HepG2 (cell line): Measurements from ENCODE around the gene KHK. TPM values are rescaled to one million over a fixed set of nuclear protein-coding genes. Genes with fewer than 3 reads are reported as not detected.
A peak's percentile ranks its signal among the peaks of the same experiment; 100 is the strongest.

Experiments used
- ARNT ChIP-seq: fragments of 450-650 bp; IDR thresholded peaks from 2 replicates; pipeline ENCODE4 v1.6.1; 2017
- ASH2L ChIP-seq: fragments of 300-600, 200-600 bp; sonication (generic); IDR thresholded peaks from 2 replicates; pipeline ENCODE4 v1.7.0; 2017; ENCODE audit warnings: low read depth, mild to moderate bottlenecking, moderate library complexity, mixed read lengths, low read length; ENCODE audit not compliant: insufficient read length
- ATM ChIP-seq: fragments of 450-650 bp; IDR thresholded peaks from 2 replicates; pipeline ENCODE4 v1.7.1; 2017; ENCODE audit warnings: mild to moderate bottlenecking, borderline replicate concordance
- ATRX ChIP-seq: sonication (generic); formaldehyde crosslinking; IDR thresholded peaks from 2 replicates; pipeline ENCODE4 v1.4.0; 2020; ENCODE audit warnings: missing genetic modification reagents, borderline replicate concordance
- KDM3A ChIP-seq: IDR thresholded peaks from 2 replicates; pipeline ENCODE4 v1.6.1; 2018; ENCODE audit warnings: low read depth, missing compliant biosample characterization
- KDM5A ChIP-seq: fragments of 200-600 bp; sonication (generic); IDR thresholded peaks from 2 replicates; pipeline ENCODE4 v1.7.0; 2018; ENCODE audit warnings: antibody characterized with exemption, mild to moderate bottlenecking, low read length, borderline replicate concordance
- LCORL ChIP-seq, 2 experiments: fragments of 450-650 bp in 1 of 2; sonication (generic) in 1 of 2; formaldehyde crosslinking in 1 of 2; IDR thresholded peaks; 2 replicates each; pipeline versions ENCODE4 v1.5.0 to v1.6.1; 2017 to 2020; ENCODE audit warnings: antibody characterized with exemption in 1 of 2, missing genetic modification reagents in 1 of 2
- MAF1 ChIP-seq: sonication (generic); formaldehyde crosslinking; IDR thresholded peaks from 2 replicates; pipeline ENCODE4 v1.5.0; 2020; ENCODE audit warnings: missing genetic modification reagents, borderline replicate concordance
- NFKBIZ ChIP-seq: IDR thresholded peaks from 2 replicates; pipeline ENCODE4 v1.6.1; 2018; ENCODE audit warnings: missing genetic modification reagents, missing compliant biosample characterization
- NR1H2 ChIP-seq: sonication (generic); formaldehyde crosslinking; IDR thresholded peaks from 2 replicates; pipeline ENCODE4 v1.8.1; 2022; ENCODE audit warnings: low read depth, missing genetic modification reagents, borderline replicate concordance
- PHF8 ChIP-seq: sonication (generic); formaldehyde crosslinking; IDR thresholded peaks from 2 replicates; pipeline ENCODE4 v1.5.0; 2020; ENCODE audit warnings: missing genetic modification reagents
- RAD51 ChIP-seq: fragments of 450-650 bp; IDR thresholded peaks from 2 replicates; pipeline ENCODE4 v1.6.1; 2016; ENCODE audit warnings: borderline replicate concordance
- TOPORS ChIP-seq: sonication (generic); formaldehyde crosslinking; IDR thresholded peaks from 2 replicates; pipeline ENCODE4 v1.8.0; 2023; ENCODE audit warnings: mild to moderate bottlenecking, missing genetic modification reagents
- ZNF441 ChIP-seq: sonication (generic); formaldehyde crosslinking; IDR thresholded peaks from 2 replicates; pipeline ENCODE4 v1.7.0; 2021; ENCODE audit warnings: missing genetic modification reagents, borderline replicate concordance
- ZNF556 ChIP-seq: sonication (generic); formaldehyde crosslinking; IDR thresholded peaks from 2 replicates; pipeline ENCODE4 v1.4.0; 2020; ENCODE audit warnings: mild to moderate bottlenecking, missing genetic modification reagents, borderline replicate concordance
- ZNF616 ChIP-seq: sonication (generic); formaldehyde crosslinking; IDR thresholded peaks from 2 replicates; pipeline ENCODE4 v1.5.0; 2020; ENCODE audit warnings: low read depth, mild to moderate bottlenecking, missing genetic modification reagents
- polyA plus RNA-seq, 8 experiments: library from polyadenylated mRNA; depleted of rRNA in 3 of 8; stranded (reverse) in 7 of 8; unstranded in 1 of 8; fragments of >200 nt; fragmentation: Illumina TruSeq in 4 of 8; extraction: Trizol in 4 of 8; gene quantifications; 2 replicates each; pipeline versions ENCODE4 v1.2.1 to v1.2.3, GENCODE V29; 2011 to 2016; ENCODE audit warnings: low read depth in 4 of 8, missing spikeins in 1 of 8, mixed read lengths in 1 of 8; ENCODE audit not compliant: insufficient read depth in 1 of 8
- total RNA-seq, 5 experiments: library from RNA; depleted of rRNA; stranded (reverse); fragments of >200 nt; fragmentation: Illumina TruSeq; extraction: Trizol; gene quantifications; 2 replicates each; pipeline ENCODE4 v1.2.3, GENCODE V29; 2016; ENCODE audit warnings: low read depth in 1 of 5
- TF ChIP-seq, protein P1 (sequence below): sonication (generic); formaldehyde crosslinking; IDR thresholded peaks from 2 replicates; pipeline ENCODE4 v1.5.0; 2020; ENCODE audit warnings: mild to moderate bottlenecking, missing genetic modification reagents, borderline replicate concordance
- TF ChIP-seq, protein P2 (sequence below): sonication (generic); formaldehyde crosslinking; IDR thresholded peaks from 2 replicates; pipeline ENCODE4 v1.5.1; 2020; ENCODE audit warnings: missing genetic modification reagents, mild to moderate bottlenecking, borderline replicate concordance
- TF ChIP-seq, protein P3 (sequence below): sonication (generic); formaldehyde crosslinking; IDR thresholded peaks from 2 replicates; pipeline ENCODE4 v1.4.0; 2020; ENCODE audit warnings: missing genetic modification reagents, borderline replicate concordance
- TF ChIP-seq, protein P4 (sequence below): sonication (generic); formaldehyde crosslinking; IDR thresholded peaks from 2 replicates; pipeline ENCODE4 v1.8.0; 2022; ENCODE audit warnings: mild to moderate bottlenecking, missing genetic modification reagents, moderate library complexity

Gene KHK
- total and polyA plus RNA-seq, 2 of the 13 experiments (the other 11 are each of a cell fraction or from before 2014, with no cell fraction given) = 40.9 to 99.2 TPM

DNA sequence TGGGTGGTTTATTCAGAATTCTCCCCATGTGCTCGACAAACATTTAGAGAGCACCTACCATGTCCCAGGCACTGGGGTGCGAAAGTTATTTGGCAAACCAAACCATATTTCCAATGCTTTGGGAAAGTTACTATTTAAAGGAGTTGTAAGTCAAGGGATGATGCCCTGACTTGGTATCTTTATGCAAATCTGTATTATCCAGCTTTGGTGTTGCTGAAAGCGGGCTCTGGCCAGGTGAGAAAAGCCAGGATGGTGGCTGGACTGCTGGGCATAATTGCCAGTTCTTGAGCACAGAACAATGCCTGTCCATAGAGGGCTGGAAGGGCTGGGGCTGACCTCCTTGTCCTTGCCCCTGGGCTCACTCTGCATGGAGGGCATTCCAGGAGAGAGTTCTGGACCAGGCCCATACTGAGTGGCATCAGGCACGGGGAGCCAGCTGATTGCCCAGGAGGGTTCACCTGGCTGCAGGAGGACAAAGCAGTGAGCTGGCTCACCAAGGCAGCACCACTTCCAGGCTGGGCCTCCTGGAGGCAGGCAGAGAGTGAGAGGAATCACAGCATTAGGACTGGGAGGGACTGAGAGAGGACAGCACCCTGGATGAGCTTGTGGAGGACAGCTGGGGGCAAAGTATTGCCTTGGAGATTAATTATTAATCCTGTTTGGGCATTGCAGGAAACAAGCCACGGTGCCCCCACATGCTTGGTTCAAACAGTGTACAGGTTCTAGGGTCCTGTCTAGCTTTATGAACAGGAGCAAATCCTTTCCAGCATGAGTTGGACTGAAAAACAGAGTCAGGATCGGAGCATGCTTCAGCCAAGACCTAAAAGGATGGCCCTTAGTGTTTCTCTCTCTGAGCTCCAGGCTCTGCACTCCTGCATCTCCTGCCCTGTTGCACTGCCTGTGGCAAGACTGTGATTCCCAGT, 7.1 kb downstream of the KHK start (continued):
- TF ChIP-seq PHF8 (CRISPR knock-in tag) = peak; percentile 55
- no peak for TF ChIP-seq RAD51
- 0 out of 2 replicates have a peak, but pooled peaks have one; percentile 14 for TF ChIP-seq KDM3A (CRISPR knock-in tag)
- TF ChIP-seq ZNF556 = 0 out of 2 replicates have a peak, but pooled peaks have one; percentile 15
- TF ChIP-seq ZNF616 (CRISPR knock-in tag) = no peak
- TF ChIP-seq, protein P1, sequence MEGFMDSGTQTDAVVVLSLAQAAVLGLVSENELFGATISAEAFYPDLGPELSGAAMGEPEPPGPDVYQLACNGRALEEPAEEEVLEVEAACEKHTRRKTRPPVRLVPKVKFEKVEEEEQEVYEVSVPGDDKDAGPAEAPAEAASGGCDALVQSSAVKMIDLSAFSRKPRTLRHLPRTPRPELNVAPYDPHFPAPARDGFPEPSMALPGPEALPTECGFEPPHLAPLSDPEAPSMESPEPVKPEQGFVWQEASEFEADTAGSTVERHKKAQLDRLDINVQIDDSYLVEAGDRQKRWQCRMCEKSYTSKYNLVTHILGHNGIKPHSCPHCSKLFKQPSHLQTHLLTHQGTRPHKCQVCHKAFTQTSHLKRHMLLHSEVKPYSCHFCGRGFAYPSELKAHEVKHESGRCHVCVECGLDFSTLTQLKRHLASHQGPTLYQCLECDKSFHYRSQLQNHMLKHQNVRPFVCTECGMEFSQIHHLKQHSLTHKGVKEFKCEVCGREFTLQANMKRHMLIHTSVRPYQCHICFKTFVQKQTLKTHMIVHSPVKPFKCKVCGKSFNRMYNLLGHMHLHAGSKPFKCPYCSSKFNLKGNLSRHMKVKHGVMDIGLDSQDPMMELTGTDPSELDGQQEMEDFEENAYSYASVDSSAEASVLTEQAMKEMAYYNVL (CRISPR knock-in tag) = no peak; the same call in 1 of the 2 replicates
- TF ChIP-seq, protein P2, sequence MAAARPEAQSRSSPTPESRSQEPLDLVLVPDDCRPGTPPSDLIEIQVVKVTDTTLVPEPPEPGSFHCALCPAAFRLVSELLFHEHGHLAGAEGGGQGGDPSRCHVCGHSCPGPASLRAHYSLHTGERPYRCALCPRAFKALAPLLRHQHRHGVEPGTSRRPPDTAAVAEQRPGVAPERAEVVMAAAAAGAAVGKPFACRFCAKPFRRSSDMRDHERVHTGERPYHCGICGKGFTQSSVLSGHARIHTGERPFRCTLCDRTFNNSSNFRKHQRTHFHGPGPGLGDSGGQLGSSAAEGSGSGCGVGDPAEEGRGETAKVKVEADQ (CRISPR knock-in tag) = peak; percentile 59; the same call in 1 of the 2 replicates
- peak; percentile 88; the same call in 1 of the 2 replicates for TF ChIP-seq ZNF441
- no peak for TF ChIP-seq KDM5A
- TF ChIP-seq LCORL (IDR thresholded peaks at IDR 0.05) = no peak
- peak; percentile 90 for TF ChIP-seq LCORL (CRISPR knock-in tag; IDR thresholded peaks at IDR 0.05)
- TF ChIP-seq, protein P3, sequence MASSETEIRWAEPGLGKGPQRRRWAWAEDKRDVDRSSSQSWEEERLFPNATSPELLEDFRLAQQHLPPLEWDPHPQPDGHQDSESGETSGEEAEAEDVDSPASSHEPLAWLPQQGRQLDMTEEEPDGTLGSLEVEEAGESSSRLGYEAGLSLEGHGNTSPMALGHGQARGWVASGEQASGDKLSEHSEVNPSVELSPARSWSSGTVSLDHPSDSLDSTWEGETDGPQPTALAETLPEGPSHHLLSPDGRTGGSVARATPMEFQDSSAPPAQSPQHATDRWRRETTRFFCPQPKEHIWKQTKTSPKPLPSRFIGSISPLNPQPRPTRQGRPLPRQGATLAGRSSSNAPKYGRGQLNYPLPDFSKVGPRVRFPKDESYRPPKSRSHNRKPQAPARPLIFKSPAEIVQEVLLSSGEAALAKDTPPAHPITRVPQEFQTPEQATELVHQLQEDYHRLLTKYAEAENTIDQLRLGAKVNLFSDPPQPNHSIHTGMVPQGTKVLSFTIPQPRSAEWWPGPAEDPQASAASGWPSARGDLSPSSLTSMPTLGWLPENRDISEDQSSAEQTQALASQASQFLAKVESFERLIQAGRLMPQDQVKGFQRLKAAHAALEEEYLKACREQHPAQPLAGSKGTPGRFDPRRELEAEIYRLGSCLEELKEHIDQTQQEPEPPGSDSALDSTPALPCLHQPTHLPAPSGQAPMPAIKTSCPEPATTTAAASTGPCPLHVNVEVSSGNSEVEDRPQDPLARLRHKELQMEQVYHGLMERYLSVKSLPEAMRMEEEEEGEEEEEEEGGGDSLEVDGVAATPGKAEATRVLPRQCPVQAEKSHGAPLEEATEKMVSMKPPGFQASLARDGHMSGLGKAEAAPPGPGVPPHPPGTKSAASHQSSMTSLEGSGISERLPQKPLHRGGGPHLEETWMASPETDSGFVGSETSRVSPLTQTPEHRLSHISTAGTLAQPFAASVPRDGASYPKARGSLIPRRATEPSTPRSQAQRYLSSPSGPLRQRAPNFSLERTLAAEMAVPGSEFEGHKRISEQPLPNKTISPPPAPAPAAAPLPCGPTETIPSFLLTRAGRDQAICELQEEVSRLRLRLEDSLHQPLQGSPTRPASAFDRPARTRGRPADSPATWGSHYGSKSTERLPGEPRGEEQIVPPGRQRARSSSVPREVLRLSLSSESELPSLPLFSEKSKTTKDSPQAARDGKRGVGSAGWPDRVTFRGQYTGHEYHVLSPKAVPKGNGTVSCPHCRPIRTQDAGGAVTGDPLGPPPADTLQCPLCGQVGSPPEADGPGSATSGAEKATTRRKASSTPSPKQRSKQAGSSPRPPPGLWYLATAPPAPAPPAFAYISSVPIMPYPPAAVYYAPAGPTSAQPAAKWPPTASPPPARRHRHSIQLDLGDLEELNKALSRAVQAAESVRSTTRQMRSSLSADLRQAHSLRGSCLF = no peak
- no peak for TF ChIP-seq TOPORS (CRISPR knock-in tag)
- TF ChIP-seq ASH2L = peak; percentile 55
- TF ChIP-seq ATM = no peak
- no peak for TF ChIP-seq MAF1 (CRISPR knock-in tag)
- no peak for TF ChIP-seq ATRX (CRISPR knock-in tag)
- TF ChIP-seq, protein P4, sequence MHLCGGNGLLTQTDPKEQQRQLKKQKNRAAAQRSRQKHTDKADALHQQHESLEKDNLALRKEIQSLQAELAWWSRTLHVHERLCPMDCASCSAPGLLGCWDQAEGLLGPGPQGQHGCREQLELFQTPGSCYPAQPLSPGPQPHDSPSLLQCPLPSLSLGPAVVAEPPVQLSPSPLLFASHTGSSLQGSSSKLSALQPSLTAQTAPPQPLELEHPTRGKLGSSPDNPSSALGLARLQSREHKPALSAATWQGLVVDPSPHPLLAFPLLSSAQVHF (CRISPR knock-in tag) = no peak
- peak; percentile 71; the same call in 1 of the 2 replicates for TF ChIP-seq NFKBIZ (CRISPR knock-in tag)
- no peak for TF ChIP-seq ARNT
- no peak for TF ChIP-seq NR1H2
